Pancreas (tissue), 10 donors: ENCODE results near the gene TSPAN9. TPM values are rescaled to one million over a fixed set of nuclear protein-coding genes. Genes with fewer than 3 reads are reported as not detected.

Experiments used
- ATAC-seq, 4 donors: fragments of 200-7000 bp; cut with Tn5 transposase; one replicate each; pipeline versions ENCODE4 v1.8.0 to v1.9.1; 2020; ENCODE audit warnings: mild to moderate bottlenecking in 4 of 4, moderate library complexity in 4 of 4
- DNase-seq, 6 donors: peaks; one replicate each; pipeline ENCODE4 v3.0.0-alpha.2; 2020
- FAIRE-seq: peaks from 2 replicates; lab custom pipeline; 2012; peaks lifted over from hg19 to GRCh38; lab: Jason Lieb, UNC
- H3K27ac ChIP-seq, 4 donors: fragments of 200-600 bp; sonication (generic); 1 replicate in 3 of 4; 2 replicates in 1 of 4; pipeline versions ENCODE4 v1.5.0 to v1.8.0; 2020
- H3K27me3 ChIP-seq, 4 donors: fragments of 200-600 bp; one replicate each; pipeline ENCODE4 v1.8.0; 2021
- H3K36me3 ChIP-seq, 3 donors: fragments of 200-600 bp; sonication (generic) in 1 of 3; one replicate each; pipeline versions ENCODE4 v1.5.0 to v1.8.0; 2020 to 2021
- H3K4me1 ChIP-seq, 3 donors: fragments of 200-600 bp; one replicate each; pipeline ENCODE4 v1.8.0; 2021
- H3K4me3 ChIP-seq, 4 donors: fragments of 200-600 bp; sonication (generic) in 2 of 4; one replicate each; pipeline versions ENCODE4 v1.5.0 to v1.8.0; 2020 to 2021
- H3K9me3 ChIP-seq, 4 donors: fragments of 200-600 bp; one replicate each; pipeline ENCODE4 v1.8.0; 2021
- CTCF ChIP-seq, 4 donors: fragments of 200-600 bp; sonication (generic) in 3 of 4; IDR thresholded peaks; one replicate each; pipeline versions ENCODE4 v1.5.0 to v1.8.0; 2021; ENCODE audit warnings: antibody characterized with exemption in 4 of 4
- WGBS, 2 donors: extraction: QIAGEN DNeasy Blood & Tissue Kit; methylation state at CpG; one replicate each; pipeline ENCODE4 v1.1.7; 2013; 5-methylcytosine and 5-hydroxymethylcytosine counted together
- intact Hi-C, 3 donors: fragments of 100-400 bp; cut with DNase I; formaldehyde crosslinking; loops; one replicate each; pipeline versions ENCODE4 v1.11.1 to v1.14.2; 2022
- polyA plus RNA-seq, 2 donors: library from polyadenylated mRNA; stranded (reverse); fragments of 200-250 nt; gene quantifications; one replicate each; pipeline ENCODE4 v1.2.3, GENCODE V29; 2013
- total RNA-seq, 6 donors: library from RNA; stranded (reverse); fragmentation: NEBNext Ultra II Directional in 4 of 6; extraction: Animal tissue kit (Norgen Biotek cat#: 25700) in 4 of 6; gene quantifications; one replicate each; pipeline versions ENCODE4 v1.2.1 to v1.2.4, GENCODE V29; 2021 to 2023
- donor health status: healthy with polysubstance abuse.
- donor health status: DM: no; HTN: no; CAD: no; lungs with moderate emphysema.
- donor health status: DM: no; HTN: no; CAD: no.
- donor health status: control.
- donor health status: control.
- donor health status: Bipolar disorder and iron deficiency.
- donor health status: DM: yes; HTN: yes; CAD: no.
- donor health status: DM: no; HTN: no; CAD: no.
- donor health status: DM: no; HTN: no; CAD: no.
- donor health status: DM: yes; HTN: yes; CAD: no.

TSPAN9 gene
- total and polyA plus RNA-seq, 8 donors: 7.8 to 19.5 (median 13.0) TPM

DNA sequence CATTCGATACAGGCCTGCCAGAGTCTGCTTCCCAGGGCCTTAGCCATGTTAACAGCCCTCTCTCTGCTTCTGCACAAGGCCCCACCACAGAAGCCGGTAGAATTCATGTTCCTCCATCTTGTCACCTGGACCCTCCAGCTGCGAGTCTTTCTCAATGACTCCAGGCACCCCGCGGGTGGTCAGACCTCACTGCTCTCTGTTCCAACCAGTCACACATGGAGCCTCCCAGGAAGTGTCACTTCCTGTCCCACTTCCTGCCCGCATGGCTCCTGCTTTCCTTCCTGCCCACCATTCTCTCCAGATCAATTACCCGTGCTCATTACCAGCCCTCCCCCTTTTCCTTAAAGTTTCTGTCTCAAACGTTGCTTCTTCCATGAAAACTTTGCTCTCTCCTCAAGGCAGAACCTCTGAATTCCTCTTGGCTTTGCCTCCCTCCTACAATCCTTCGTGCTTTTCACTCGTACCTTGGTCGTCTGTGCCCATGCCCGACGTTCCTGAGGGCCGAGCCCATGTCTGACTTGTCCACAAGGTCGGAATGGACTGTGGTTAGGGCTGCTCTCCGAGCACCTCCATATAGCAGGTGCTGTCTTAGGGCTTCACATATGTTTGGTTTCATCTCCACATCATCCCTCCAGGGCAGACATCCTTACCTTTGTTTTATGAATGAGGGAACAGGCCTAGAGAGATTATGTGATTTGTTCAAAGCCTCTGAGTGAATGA is 172.1 kb downstream of the TSPAN9 start:
- Histone ChIP-seq H3K4me1 (no peaks in the 10 kb centered on the region), H3K36me3 (no peaks in the 10 kb centered on the region), H3K27me3 (no peaks in the 10 kb centered on the region), H3K4me3 (no peak overlapping the region), H3K27ac (no peak overlapping the region), H3K9me3 (no peaks in the 10 kb centered on the region)
- TF ChIP-seq CTCF (IDR thresholded peaks at IDR 0.05): no peak
- intact Hi-C loops: no loop called here
- DNase-seq (no peak), ATAC-seq (no peak), FAIRE-seq (no peak)
- 84 to 92% methylated on average over 16 of the region's 16 CpGs for WGBS, 2 donors

DNA sequence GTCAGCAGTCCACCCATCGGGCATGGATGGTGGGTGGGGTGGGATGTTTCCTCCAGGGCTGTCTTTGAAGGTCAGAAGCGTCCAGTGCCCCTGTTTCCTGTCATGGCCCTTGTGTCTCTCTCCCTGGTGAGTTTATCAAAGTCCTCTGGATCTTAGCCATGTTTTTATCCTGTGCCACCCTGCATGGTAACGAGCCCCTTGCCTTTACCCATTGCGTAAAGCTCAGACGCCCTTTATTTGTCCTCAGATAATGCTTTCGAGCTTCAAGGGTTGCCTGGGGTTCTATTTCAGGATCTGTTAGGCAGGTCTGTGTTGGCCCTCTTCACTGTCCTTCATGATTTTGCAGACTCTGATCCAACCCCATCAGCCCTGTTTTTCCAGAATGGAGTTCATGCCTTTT is 172.9 kb downstream of the TSPAN9 start:
- DNase-seq (no peak), FAIRE-seq (no peak), ATAC-seq (no peak)
- intact Hi-C loops: no loop called here
- no peak overlapping the region for H3K27ac ChIP-seq
- H3K27me3 ChIP-seq: no peaks in the 10 kb centered on the region
- no peaks in the 10 kb centered on the region for H3K36me3 ChIP-seq
- H3K4me1 ChIP-seq: no peaks in the 10 kb centered on the region
- 79 to 81% methylated on average over 6 of the region's 6 CpGs for WGBS, 2 donors
- no peaks in the 10 kb centered on the region for H3K9me3 ChIP-seq
- no peak overlapping the region for H3K4me3 ChIP-seq
- TF ChIP-seq CTCF (IDR thresholded peaks at IDR 0.05): no peak

DNA sequence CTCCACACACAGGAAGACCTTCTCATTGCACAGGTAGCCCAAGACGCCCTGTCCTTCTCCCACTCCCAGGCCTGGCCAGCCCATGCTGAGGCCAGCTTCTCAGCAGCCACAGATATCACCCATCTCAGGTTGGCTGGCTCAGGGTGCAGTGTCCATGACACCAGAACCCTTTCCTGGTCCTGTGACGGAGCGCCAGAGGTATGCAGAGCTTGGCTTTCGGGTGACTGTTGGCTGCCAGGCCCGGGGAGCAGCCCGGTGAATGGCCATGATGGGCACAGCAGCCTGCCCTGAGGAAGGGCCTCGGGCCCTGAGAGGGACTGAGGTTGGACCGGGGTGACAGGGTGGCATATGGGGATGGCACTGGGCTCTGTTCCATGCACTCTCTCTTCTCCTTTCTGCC is 173.4 kb downstream of the TSPAN9 start:
- Histone ChIP-seq H3K36me3 (no peaks in the 10 kb centered on the region), H3K9me3 (no peaks in the 10 kb centered on the region), H3K4me1 (no peaks in the 10 kb centered on the region), H3K4me3 (no peak overlapping the region), H3K27me3 (no peaks in the 10 kb centered on the region), H3K27ac (no peak overlapping the region)
- ATAC-seq (no peak), DNase-seq (no peak), FAIRE-seq (no peak)
- intact Hi-C loops: no loop called here
- no peak for TF ChIP-seq CTCF (IDR thresholded peaks at IDR 0.05)
- WGBS, 2 donors: 91 to 96% methylated on average over 8 of the region's 8 CpGs

DNA sequence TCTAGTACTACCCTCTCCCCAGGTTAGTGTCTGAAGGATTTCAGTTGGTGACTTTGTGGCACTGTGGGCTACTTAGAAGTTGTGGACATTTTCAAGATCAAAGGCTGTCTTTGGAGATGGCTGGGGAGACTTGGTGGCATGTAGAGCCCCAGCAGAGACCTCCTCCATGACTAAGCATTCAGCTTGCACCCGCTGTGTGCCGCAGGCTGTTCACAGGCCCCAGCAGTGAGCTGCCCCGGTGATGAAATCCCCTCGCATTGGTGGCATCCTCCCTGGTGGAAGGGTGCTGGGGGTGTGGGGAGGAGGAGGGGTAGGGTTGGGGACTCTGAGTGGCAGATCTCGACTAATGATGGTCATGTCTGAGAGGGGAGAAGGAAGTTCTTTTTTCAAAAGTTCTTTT is 173.9 kb downstream of the TSPAN9 start:
- no peak for FAIRE-seq
- no peak for TF ChIP-seq CTCF (IDR thresholded peaks at IDR 0.05)
- ATAC-seq: no peak
- Histone ChIP-seq H3K36me3 (no peaks in the 10 kb centered on the region), H3K4me1 (no peaks in the 10 kb centered on the region), H3K27me3 (no peaks in the 10 kb centered on the region), H3K27ac (no peak overlapping the region), H3K4me3 (no peak overlapping the region), H3K9me3 (no peaks in the 10 kb centered on the region)
- intact Hi-C loops: no loop called here
- 89 to 90% methylated on average over 5 of the region's 5 CpGs for WGBS, 2 donors
- DNase-seq: peak in 1 of 6 donors; percentile 13

GRCh38 chr12:3251691-3252090 is 174.5 kb downstream of the TSPAN9 start:
- Histone ChIP-seq H3K27ac (no peak overlapping the region), H3K4me1 (no peaks in the 10 kb centered on the region), H3K9me3 (no peaks in the 10 kb centered on the region), H3K27me3 (no peaks in the 10 kb centered on the region), H3K36me3 (no peaks in the 10 kb centered on the region), H3K4me3 (no peak overlapping the region)
- DNase-seq: peak in 1 of 6 donors; percentile 19
- 69 to 74% methylated on average over 7 of the region's 7 CpGs for WGBS, 2 donors
- no peak for FAIRE-seq
- intact Hi-C loops: no loop called here
- no peak for TF ChIP-seq CTCF (IDR thresholded peaks at IDR 0.05)
- no peak for ATAC-seq
